ENCODE data around the gene BLOC1S1.

BLOC1S1 gene

DNA sequence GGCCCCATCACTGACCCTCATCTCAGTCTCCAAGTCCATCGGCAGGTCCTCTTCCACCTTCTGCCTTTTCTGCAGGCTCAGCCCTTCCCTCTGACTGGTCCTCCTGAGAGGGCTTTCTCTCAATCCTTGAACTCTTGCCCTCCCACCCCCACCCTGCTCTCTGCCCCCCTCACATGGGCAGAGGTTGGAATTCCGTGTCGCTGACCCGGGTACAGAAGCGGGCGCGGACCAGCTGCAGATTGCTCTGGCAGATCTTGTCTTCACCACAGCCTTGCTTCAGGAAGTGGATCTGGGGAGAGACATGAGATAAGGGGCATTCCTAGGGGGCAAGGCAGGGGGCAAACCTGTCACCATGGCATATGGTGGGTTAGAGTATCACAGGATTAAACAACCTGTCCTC is 20.5 kb upstream of the BLOC1S1 start:
- no peak for DNase-seq

DNA sequence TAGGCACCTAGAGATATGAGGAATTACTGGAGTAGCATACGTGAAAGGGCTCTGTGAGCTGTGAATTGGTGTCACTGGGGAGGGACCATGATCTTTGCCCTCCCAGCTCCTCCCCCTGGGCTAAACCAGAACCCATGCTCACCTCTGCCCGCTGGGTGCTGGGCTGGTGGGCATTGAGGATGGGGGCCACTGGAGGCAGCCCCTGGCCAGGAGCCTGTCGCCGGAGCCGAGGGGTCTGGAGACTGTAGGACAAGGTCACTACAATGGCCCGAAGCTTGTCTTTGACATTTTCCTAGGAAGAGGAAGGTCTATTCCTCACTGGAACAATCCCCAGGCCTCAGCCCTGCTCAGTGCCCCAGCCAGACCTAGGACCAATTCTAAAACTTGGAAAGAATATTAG is 19.7 kb upstream of the BLOC1S1 start:
- no peak for DNase-seq

DNA sequence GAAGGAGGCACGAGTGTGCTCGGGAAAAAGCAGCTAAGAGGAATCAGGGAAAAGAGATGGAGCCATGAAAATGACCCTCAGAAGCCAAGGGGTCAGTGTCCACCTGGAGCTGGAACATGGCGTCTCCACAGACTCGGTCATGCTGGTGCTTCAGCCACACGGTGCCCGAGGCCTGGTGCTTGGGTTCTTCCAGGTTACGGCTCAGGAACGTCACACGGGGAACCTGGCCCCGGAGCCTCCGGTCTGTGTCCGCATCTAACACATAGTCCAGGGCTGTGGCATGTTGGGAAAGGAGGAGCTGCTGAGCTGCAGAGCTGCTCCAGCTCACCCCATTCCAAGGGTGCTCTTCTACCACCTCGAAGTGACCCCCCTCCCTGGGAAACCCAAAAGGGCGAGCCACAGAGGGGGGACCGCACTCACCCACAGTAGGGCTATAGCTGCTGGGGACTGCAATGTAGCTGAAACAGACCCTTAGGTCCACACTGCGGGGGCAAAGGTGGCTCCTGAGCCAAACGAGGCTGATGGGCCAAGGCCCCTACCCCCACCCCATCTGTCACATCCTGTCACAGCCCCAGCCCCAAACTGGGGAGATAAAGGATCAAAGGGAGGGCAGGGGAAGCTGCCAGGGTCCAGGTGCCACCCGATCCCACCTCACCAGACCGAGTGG is 18.9 kb upstream of the BLOC1S1 start:
- no peak for DNase-seq

DNA sequence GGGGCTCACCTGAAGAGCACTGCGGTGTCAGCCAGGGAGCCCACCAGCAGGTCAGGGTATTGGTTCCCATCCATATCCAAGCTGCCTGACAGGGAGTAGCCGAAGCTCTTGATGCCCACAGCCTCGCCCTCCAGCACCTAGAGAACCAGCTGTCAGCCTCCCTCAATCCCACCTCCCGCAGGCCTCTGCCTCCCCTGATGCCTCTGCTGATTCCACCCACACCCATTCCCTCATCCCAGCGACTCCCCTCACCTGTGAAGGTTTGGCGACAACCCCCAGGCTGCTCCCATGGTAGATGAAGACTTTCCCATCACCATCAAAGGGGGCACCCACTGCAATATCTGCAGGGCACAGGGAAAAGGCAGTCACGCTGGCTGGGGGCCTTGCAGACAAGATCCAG is 18.2 kb upstream of the BLOC1S1 start:
- DNase-seq, result no peak

DNA sequence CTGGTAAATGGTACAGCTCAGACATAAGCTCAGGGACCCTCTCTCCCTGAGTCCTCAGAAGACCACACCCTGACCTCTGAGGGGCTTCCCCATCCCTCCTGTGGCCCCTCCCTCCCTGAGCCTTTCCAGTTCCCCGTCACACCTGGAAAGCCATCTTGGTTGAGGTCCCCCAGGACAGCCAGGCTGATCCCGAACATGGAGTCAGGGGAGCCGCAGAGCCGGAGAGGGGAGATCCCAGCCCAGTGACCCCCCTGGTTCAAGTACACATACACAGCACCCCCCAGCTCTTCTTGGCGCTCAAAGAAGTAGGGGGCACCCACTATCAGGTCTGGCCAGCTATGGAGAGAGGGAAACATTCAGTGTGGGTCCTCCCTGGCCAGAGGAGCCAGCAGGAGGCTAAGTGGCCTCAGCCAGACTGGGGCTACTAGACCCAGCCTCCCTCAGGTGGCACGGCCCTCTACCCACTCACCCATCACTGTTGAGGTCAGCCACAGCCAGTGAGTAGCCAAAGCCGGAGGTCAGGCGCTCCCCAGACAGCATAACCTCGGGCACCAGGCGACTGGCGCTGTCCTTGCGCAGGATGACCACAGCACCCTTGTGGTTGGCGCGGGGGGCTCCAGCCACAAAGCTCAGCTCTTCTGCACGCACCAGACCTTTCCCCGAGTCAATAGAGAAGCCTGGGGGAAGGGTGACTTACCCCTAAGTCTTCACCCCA is 17.4 kb upstream of the BLOC1S1 start:
- no peak for DNase-seq

DNA sequence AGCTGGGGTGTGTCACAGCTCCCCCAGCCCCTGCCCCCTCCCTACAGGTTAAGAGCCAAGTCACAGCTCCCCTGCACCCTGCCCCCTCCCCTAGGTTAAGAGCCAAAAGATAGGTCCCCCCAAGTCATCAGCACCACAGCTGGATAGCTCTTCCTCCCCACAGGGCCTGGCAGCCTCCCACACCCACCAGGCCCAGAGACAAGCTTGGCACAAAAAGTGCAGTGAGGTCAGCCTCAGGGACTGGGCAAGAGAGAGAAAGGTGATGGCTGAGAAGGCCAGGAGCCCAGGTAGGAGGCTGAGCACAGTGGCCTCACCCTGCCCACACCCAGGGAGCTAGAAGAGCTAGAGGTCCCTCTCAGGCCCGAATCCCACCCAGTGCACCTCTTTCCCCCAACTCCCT is 16.9 kb upstream of the BLOC1S1 start:
- no peak for DNase-seq

DNA sequence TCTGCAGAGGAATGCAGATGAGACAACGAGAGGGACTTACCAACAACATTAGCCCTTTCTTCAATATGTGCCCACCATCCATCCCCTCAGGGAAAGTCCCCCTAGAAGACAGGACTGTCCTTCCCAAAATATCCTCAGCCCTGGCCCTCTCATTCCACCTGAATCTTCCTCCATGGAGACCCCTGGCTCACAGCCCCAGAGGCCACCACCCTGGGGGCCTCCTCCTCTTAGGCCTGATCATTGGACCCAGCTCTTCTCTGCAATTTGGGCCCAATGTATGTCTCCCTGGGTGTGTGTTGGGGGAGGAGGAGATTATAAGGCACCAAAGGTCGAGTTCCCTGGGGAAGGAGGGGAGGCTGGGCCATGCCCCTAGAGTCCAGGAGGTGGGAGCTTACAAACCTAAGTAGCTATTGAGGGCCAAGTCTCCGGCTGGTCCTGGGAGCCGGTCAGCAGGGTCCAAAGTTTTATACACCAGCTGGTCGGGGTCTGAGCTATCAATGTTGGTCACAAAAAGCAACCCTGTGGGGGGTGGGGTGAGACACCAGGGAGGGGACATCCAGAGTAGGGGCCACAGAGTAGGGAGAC is 16.3 kb upstream of the BLOC1S1 start:
- no peak for DNase-seq

DNA sequence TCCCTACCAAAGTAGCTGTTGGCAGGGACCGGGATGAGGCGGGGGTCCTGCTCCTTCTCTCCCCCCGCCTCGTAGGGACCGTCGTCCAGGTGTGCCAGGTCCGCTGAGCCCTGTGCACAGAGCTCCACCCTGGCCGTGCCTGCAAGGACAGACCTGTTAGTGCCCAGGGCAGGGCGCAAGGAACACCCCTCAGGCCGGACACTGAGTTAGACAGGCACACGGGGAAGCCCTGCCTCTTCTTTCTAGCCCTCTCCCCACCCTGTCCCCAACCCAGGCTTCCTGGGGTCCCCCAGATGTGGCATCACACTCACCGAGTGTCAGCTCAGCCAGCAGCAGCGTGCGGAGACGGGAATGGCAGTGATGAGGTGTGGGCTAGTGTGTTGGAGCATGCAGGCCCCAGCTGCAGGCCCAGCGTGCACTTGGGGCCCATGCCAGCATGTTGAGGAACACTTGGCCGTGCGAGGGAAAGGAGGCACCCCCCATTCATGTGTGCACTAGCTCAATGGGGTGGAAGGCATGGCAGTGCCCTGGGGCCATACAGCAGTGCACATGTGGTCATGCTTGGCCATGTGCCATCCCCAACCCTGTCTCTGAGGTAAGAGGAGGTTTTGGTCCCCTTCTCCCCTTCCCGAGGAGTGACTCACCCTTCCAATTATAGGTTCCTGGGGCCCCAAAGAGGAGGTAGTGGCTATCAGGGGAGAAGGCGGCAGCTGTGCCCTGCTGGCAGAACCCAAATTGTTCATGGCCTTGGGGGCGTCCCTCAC is 15.4 kb upstream of the BLOC1S1 start:
- no peak for DNase-seq

DNA sequence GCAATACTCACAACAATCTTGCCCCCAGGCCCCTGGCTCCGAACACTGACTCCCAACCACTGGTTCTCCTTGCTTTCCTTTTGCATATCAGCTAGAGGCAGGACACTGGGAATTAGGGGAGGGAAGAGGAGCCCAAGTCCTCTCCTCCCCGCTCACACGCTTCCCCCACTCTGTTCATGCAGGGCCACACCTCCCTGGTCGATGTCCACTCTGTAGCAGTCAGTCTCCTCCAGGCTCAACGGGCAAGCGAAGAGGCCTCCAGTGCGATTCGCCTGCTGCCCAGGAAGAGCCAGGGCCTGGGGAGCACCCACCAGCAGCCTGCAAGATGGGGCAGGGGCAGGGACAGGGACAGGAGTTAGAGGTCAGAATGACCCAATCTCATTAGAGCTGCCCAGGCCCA is 13.0 kb upstream of the BLOC1S1 start:
- no peak for DNase-seq

DNA sequence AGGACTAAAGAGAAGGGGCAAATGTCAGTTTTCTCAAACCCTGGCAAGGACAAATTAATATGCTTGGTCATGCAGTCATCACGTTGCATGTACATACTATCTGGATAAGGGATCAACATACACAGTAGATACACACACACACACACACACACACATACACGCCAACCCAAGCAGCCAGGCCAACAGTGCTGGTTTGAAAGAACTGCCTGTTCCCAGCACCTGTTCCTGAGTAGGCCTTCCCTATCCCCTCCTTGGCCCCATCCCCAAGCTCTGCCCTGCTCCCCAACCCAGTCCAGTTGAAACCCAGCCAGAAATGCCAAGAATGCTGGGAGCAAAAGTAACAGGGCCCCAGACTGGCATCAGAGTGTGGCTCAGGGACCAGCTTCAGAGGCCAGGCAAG is 12.6 kb upstream of the BLOC1S1 start:
- no peak for DNase-seq

DNA sequence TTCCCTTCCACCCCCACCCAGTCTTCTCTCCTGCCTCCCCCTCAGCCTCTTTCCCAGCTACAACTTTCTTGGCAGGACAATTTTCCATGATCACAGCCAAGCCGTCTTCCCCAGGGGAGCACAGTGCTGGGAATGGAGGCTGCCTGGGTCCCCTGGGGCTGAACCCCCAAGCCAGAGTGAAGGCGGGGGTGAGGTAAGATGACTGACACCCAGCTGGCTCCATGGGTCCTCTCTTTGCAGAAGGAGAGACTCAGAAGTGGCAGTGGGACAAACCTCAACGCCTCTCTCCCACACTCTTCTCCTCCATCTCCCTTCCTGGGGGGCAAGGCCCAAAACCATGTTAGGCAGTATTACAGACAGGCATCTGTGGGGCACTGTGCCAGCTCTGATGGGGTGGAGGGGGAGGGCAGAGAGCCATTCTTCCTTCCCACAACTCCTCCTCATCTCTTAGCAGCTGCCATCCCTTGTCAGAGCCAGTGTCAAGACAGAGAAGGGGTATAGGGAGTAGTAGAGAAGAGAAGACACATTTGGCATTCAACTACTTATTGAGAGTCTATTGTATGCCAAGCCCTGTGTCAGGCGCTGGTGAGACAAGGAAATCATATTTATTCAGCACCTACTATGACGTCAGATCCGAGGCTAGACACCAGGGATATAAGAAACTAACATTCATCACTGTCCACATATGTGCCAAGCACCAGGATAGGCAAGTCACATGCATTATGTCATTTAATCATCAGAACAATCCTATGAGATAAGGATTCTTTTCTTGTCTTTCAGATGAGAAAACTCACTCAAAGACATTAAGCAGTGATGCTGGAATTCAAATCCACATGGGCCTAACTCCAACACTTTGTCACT is 11.7 kb upstream of the BLOC1S1 start:
- DNase-seq, result no peak

DNA sequence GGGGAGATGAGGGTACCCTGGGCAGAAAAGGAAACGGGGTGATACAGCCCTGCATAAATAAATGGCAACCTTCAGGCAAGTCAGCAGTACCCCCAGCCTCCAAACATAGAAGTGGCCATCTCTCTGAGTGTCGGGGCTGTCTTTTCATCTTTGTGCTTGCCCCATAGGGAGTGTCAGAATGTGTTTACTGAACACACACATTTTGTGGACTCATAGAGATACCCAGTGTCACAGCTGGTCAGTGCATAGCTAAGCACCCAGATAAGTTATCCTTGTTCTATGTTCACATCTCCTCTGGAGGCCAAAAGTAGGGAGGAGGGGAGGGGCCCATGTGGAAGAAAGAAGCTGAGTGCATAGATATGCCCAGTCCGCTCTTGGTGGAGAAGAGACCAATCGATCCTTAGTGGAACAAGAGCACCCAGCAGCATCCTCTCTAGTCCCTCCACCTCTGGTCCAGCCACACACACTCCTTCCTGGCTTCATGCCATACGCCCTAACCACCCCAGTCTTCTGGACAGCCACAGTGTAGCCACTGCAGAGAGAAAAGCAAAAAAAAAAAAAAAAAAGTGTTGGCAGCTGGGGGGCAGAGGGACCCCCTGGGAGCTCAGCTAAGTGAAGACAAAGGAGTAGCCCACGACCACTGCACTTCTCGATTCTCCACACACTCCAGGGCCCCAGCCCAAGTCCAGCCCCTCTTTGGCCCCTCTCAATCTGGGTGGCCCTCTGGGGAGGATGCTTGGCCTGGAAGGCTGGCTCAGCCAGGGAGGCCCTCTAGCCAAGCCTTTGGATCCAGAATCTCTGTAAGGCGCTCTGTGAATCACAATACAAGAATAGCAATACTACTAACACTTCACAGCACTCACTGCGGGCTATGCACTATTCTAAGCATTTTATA is 10.8 kb upstream of the BLOC1S1 start:
- no peak for DNase-seq

DNA sequence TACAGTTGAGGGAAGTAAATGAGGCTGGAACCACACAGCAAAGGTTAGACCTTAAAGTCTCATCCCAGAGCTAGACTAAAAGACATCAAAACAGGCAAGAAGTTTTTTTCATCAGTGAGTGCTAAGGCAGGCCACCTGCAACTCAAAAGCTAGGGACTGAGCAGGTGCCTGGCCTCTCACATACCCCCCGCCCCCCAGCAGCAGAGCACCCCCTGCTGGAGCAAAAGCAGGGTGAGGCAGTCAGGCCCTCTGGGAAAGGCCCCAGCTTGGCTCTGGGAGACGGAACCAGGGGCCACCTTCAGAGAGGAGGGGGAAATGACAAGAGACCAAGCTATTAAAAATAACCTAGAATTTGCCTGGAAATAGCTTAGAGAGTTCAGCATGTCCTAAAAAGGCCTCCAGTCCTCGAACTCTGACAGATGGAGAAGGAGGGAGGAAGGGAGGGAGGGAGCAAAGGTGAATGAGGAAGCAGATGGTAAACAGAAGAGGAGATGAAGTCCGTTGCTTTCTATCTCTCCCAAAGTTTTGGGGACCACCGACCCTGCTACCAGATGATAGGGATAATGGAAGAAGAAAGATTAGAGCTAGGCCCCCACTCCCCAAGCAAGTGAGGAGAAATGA is 10.0 kb upstream of the BLOC1S1 start:
- no peak for DNase-seq

DNA sequence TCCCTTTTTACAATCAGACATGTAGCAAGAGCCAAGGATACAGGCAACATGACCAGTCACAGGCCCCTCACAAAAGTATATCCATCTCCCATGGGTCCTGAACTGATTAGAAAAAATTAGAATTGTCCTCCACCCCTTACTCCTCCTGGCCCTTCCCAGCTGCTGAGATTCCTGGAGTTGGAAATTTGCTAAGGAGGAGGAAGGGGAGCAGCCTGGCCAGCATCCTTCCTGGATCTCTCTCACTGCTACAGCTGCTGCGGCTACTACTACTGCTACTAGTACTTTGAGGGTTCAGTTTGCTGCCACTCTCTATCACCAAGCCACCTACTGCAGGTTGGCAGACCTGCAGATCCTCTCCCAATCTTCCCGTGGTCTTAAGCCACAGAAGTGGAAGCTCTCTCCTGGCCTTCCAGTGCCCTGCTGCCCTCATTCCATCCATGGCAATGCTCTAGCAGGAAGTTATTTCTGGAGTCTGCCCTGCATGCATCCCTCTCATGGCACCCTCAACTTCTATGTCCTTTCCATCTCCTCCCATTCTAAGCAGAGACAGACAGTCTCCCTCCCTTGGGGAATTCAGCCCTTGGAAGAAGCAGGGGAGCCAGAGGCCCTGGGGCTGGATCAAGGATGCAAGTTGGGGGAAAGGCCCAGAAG is 9.2 kb upstream of the BLOC1S1 start:
- no peak for DNase-seq

DNA sequence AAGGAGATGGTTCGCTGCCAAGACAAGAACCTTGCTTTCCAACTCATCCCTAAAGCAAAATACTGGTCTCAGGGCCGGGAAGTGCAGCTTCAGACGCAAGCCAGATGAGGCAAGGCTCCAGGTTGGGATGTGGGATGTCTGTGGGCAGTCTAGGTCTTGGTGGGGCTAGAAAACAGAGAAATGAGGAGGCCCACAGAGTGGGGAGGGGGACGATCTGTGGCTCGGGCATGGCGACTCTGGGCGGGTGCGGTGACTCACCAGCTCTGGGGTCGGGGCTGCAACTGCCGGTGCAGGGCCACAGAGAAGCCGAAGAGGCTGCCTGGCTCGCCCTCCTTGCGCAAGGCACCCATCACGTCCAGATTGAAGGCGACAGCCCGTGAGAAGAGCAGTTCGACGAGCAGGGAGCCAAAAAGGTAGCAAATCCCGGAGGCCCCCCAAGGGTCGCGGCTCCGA is 8.6 kb upstream of the BLOC1S1 start:
- no peak for DNase-seq

DNA sequence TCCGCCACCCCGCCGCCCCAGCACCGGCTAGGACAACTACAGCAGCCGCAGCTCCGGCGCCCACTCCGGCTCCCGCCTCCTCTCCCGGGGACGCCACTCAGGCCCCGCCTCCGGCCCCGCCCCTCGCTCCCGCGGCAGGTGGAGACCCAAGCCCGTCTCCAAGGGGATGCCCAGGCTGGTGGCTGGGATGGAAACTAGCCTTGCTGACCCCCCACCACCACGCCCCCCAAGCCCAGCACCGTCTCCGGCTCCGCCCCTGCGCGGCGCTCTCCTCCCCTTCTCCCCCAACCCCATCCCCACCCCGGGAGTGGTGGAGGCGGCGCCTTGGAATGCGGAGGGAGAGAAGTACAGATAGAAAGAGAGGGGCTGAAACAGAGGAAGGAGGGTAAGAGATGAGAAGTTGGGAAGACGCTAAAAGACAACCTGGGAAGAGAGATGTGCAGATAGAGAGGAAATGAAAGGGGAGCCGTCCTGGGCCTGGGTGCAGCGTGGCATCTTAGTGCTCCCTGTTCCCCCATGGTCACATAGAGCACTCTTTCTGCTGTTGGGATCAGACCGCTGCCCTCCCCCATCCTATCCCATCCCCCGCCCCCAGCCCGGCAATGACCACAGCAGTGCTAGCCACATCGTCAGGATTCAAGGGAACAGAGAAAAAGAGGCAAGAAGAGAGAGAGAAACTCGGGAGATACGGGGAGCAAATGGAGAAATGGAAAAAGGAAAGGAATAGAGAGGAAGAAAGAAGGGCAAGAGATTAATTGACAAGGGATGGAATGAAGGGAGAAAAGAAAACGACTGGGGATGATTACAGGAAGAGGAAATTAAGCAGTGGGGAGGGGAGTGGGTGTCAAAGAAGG is 7.8 kb upstream of the BLOC1S1 start, which contains the start of gene ITGA7:
ITGA7 (minus strand) TSS at position 64 of the 854 bp plus-strand sequence. CDS start 222 bp downstream, outside the sequence.
- DNase-seq, result no peak

DNA sequence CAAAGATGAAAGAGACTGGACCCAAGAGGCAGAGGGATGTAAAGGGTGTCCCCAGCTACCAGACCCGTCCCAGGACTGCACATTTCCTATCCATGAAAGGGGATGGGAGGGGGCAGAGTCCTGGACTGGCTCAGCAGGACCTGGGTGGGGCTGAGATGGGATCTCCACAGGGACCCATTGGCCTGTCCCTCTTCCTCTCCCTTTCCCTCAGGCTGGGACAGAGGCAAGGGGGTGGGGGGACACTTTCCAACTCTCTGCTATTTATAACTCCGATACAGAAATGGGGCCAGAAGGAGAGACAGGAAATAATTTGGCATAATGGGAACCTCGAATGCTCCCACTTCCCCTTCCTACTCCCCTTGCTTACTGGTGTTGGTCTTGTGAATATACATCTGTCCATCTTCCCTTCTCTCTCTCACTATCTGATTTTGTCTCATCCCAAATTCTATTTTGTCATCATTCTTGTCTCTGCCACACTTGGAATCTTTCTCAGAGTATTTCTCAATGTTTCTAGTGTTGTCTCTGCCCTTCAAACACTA is 7.1 kb upstream of the BLOC1S1 start:
- no peak for DNase-seq

DNA sequence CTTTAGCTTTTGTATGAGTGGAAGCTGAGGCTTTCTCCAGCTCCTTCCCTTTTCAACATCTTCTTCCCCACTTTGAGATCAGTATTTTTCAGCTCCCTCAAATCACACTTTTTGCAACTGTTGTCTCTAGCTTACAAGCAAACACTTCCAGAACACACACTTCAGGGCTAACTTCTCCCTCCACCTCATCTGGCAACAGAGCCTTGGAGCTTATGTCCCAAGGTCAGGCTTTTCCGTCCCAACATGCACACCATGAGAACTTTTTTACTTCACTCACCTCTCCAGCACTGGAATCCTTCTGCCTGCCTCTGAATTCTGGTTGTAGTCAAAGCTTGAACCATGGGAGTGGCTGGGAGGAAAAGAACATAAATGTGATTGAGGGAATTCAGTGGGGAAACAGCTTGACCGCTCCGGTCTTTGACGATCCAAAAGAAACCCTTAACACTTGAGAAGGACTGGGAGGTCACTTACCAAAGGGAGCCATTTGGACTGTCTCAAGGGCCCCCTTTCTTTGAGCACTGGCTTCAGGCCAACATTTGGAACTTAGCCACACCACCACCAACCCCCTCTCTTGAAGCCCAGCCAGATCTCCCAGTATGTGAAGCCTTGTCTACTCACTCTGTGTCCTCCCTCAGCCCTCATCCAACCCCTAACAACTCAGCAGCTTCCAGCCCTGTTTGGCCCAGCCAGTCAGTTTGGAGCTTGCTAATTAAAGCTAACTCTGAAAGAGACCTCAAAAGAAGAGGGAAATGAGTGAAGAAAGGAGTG is 3.9 kb upstream of the BLOC1S1 start:
- DNase-seq, result no peak

Measured in GDM1 (cell line).